Sigmoid colon (tissue), 7 donors: ENCODE measurements around the gene PGBD5. TPM values are rescaled to one million over a fixed set of nuclear protein-coding genes. Genes with fewer than 3 reads are reported as not detected.

Experiments
- DNase-seq: peaks from one replicate; pipeline ENCODE4 v3.0.0-alpha.2; 2019
- H3K27ac ChIP-seq, 4 donors: fragments of 200-600 bp; sonication (generic); one replicate each; pipeline ENCODE4 v1.5.1; 2016 to 2019; ENCODE audit warnings: mild to moderate bottlenecking in 1 of 4
- H3K27me3 ChIP-seq, 3 donors: fragments of 200-600 bp; sonication (generic); one replicate each; pipeline ENCODE4 v1.5.1; 2019; ENCODE audit warnings: mild to moderate bottlenecking in 1 of 3
- H3K36me3 ChIP-seq, 4 donors: fragments of 200-600 bp; sonication (generic); one replicate each; pipeline ENCODE4 v1.5.1; 2016 to 2019
- H3K4me1 ChIP-seq, 4 donors: fragments of 200-600 bp; sonication (generic); one replicate each; pipeline ENCODE4 v1.5.1; 2017 to 2019
- H3K4me3 ChIP-seq, 4 donors: fragments of 200-600 bp; sonication (generic); one replicate each; pipeline ENCODE4 v1.5.1; 2017 to 2019; ENCODE audit warnings: mild to moderate bottlenecking in 2 of 4, moderate library complexity in 1 of 4
- H3K9me3 ChIP-seq, 4 donors: fragments of 200-600 bp in 3 of 4; sonication (generic) in 3 of 4; one replicate each; pipeline versions ENCODE4 v1.5.1 to v1.6.1; 2013 to 2019
- CTCF ChIP-seq, 4 experiments: fragments of 450-650 bp in 3 of 4; fragments of 200-600 bp in 1 of 4; IDR thresholded peaks; one replicate each; pipeline ENCODE4 v1.5.1; 2016 to 2019; ENCODE audit warnings: antibody characterized with exemption in 4 of 4, mild to moderate bottlenecking in 3 of 4, moderate library complexity in 2 of 4
- EP300 ChIP-seq, 4 donors: sonication (generic); formaldehyde crosslinking; IDR thresholded peaks; one replicate each; pipeline ENCODE4 v1.6.1; 2017; ENCODE audit warnings: antibody characterized with exemption in 4 of 4
- POLR2A ChIP-seq, 2 donors: fragments of 450-650 bp; IDR thresholded peaks; one replicate each; pipeline ENCODE4 v1.6.1; 2016; ENCODE audit warnings: antibody characterized with exemption in 2 of 2, mild to moderate bottlenecking in 2 of 2, moderate library complexity in 2 of 2
- POLR2AphosphoS5 ChIP-seq, 4 donors: sonication (generic); formaldehyde crosslinking; IDR thresholded peaks; one replicate each; pipeline ENCODE4 v1.6.1; 2017; ENCODE audit warnings: antibody characterized with exemption in 4 of 4
- WGBS, 2 donors: extraction: QIAGEN DNeasy Blood & Tissue Kit; methylation state at CpG; one replicate each; pipeline ENCODE4 v1.1.7; 2013; 5-methylcytosine and 5-hydroxymethylcytosine counted together
- intact Hi-C: fragments of 100-400 bp; cut with DNase I; formaldehyde crosslinking; loops from one replicate; pipeline ENCODE4 v1.15.1; 2023
- polyA plus RNA-seq, 3 donors: library from polyadenylated mRNA; stranded (reverse); fragments of 200-250 nt; gene quantifications; one replicate each; pipeline ENCODE4 v1.2.3, GENCODE V29; 2013
- total RNA-seq, 4 donors: library from RNA; depleted of rRNA; stranded (reverse); fragments of >200 nt; gene quantifications; one replicate each; pipeline ENCODE4 v1.1.0, GENCODE V29; 2016
- donor health status: healthy with polysubstance abuse.
- donor health status: Bipolar disorder and iron deficiency.
- donor health status: healthy.

The PGBD5 gene
- total and polyA plus RNA-seq, 7 donors, result under 0.01 to 1.9 (median 1.1) TPM

GRCh38 chr1:230313453-230314141 lies 112.5 kb downstream of the PGBD5 start:
- DNase-seq, result peak; percentile 22
- Histone ChIP-seq H3K9me3 (no peaks in the 10 kb centered on the region), H3K36me3 (no peaks in the 10 kb centered on the region), H3K27me3 (no peaks in the 10 kb centered on the region), H3K4me1 (peaks cover 0 to 2% (median 0%) of the 10 kb centered on the region in 4 donors), H3K4me3 (no peak overlapping the region), H3K27ac (no peak overlapping the region)
- WGBS, 2 donors, result 75 to 86% methylated on average over 12 of the region's 12 CpGs
- intact Hi-C loops, result loop anchor here (5.0 kb wide), 1 partner anchor 246 kb away; the partner anchor contains the start of gene GALNT2
- TF ChIP-seq POLR2AphosphoS5 (IDR thresholded peaks at IDR 0.05) (no peak), EP300 (IDR thresholded peaks at IDR 0.05) (no peak), CTCF (IDR thresholded peaks at IDR 0.05) (no peak), POLR2A (IDR thresholded peaks at IDR 0.05) (no peak)

GRCh38 chr1:230312676-230313075 lies 113.5 kb downstream of the PGBD5 start:
- H3K9me3 ChIP-seq, result no peaks in the 10 kb centered on the region
- DNase-seq, result peak; percentile 32
- TF ChIP-seq POLR2A (IDR thresholded peaks at IDR 0.05), result no peak
- no peak for TF ChIP-seq CTCF (IDR thresholded peaks at IDR 0.05)
- TF ChIP-seq POLR2AphosphoS5 (IDR thresholded peaks at IDR 0.05), result no peak
- TF ChIP-seq EP300 (IDR thresholded peaks at IDR 0.05), result no peak
- H3K4me3 ChIP-seq, result no peak overlapping the region
- no peak overlapping the region for H3K27ac ChIP-seq
- 66 to 77% methylated on average over 3 of the region's 3 CpGs for WGBS, 2 donors
- intact Hi-C loops, result loop anchor here (5.0 kb wide), 1 partner anchor 245 kb away; the partner anchor contains the start of gene GALNT2
- H3K27me3 ChIP-seq, result no peaks in the 10 kb centered on the region
- no peaks in the 10 kb centered on the region for H3K36me3 ChIP-seq
- peaks cover 0 to 2% (median 0%) of the 10 kb centered on the region in 4 donors for H3K4me1 ChIP-seq

GRCh38 chr1:230310381-230311163 lies 115.6 kb downstream of the PGBD5 start:
- TF ChIP-seq CTCF (IDR thresholded peaks at IDR 0.05) (peak; percentile 74 to 93 (median 86)), EP300 (IDR thresholded peaks at IDR 0.05) (no peak)

GRCh38 chr1:230309646-230310177 lies 116.4 kb downstream of the PGBD5 start:
- no peaks in the 10 kb centered on the region for H3K36me3 ChIP-seq
- H3K4me3 ChIP-seq, result no peak overlapping the region
- H3K27ac ChIP-seq, result no peak overlapping the region
- H3K9me3 ChIP-seq, result no peaks in the 10 kb centered on the region
- peaks cover 0 to 2% (median 0%) of the 10 kb centered on the region in 4 donors for H3K4me1 ChIP-seq
- TF ChIP-seq EP300 (IDR thresholded peaks at IDR 0.05) (no peak), POLR2A (IDR thresholded peaks at IDR 0.05) (no peak), POLR2AphosphoS5 (IDR thresholded peaks at IDR 0.05) (no peak)
- H3K27me3 ChIP-seq, result no peaks in the 10 kb centered on the region
- no peak for DNase-seq
- WGBS, 2 donors, result 91 to 95% methylated on average over 15 of the region's 15 CpGs
- intact Hi-C loops, result loop anchor here (5.0 kb wide), 1 partner anchor 242 kb away; the partner anchor contains the start of gene GALNT2

More at GRCh38 chr1:230310381-230311163, 115.6 kb downstream of the PGBD5 start:
- intact Hi-C loops, result loop anchor here (1.0 to 5.0 kb wide), 2 partner anchors 243 to 649 kb away; partner anchors contain the start of gene GALNT2
- peak; percentile 89 for DNase-seq
- no peak overlapping the region for H3K4me3 ChIP-seq
- no peaks in the 10 kb centered on the region for H3K9me3 ChIP-seq
- 32 to 37% methylated on average over 14 of the region's 14 CpGs for WGBS, 2 donors
- H3K27ac ChIP-seq, result no peak overlapping the region
- no peaks in the 10 kb centered on the region for H3K36me3 ChIP-seq
- H3K27me3 ChIP-seq, result no peaks in the 10 kb centered on the region
- H3K4me1 ChIP-seq, result peaks cover 0 to 2% (median 0%) of the 10 kb centered on the region in 4 donors

- DNase-seq, result peak; percentile 57
- WGBS, 2 donors, result 94 to 95% methylated on average over 17 of the region's 17 CpGs
- H3K27ac ChIP-seq, result no peak overlapping the region
- no peaks in the 10 kb centered on the region for H3K9me3 ChIP-seq
- H3K4me1 ChIP-seq, result peaks cover 0 to 2% (median 0%) of the 10 kb centered on the region in 4 donors
- intact Hi-C loops, result no loop called here
- no peak for TF ChIP-seq EP300 (IDR thresholded peaks at IDR 0.05)
- TF ChIP-seq POLR2A (IDR thresholded peaks at IDR 0.05), result no peak
- no peak for TF ChIP-seq CTCF (IDR thresholded peaks at IDR 0.05)
- no peak for TF ChIP-seq POLR2AphosphoS5 (IDR thresholded peaks at IDR 0.05)
- H3K4me3 ChIP-seq, result no peak overlapping the region
- H3K36me3 ChIP-seq, result no peaks in the 10 kb centered on the region
- no peaks in the 10 kb centered on the region for H3K27me3 ChIP-seq
Observed at GRCh38 chr1:230308821-230309220, 117.3 kb downstream of the PGBD5 start.
